Adrenal gland (tissue), 5 donors: ENCODE measurements around the gene TAF11L9.
"Not testable (repeated sequence)": the region's sequence is repeated elsewhere in the genome, so short reads cannot be mapped to it uniquely, and the experiment has no call there.

Source experiments
- CTCF ChIP-seq, 6 experiments: fragments of 450-650 bp in 4 of 6; fragments of 200-600 bp in 2 of 6; sonication (generic) in 1 of 6; IDR thresholded peaks; 1 replicate in 5 of 6; 2 replicates in 1 of 6; pipeline versions ENCODE4 v1.5.1 to v1.8.0; 2016 to 2021; ENCODE audit warnings: antibody characterized with exemption in 6 of 6, mild to moderate bottlenecking in 2 of 6, moderate library complexity in 1 of 6
- POLR2A ChIP-seq, 2 donors: fragments of 450-650 bp; IDR thresholded peaks; one replicate each; pipeline ENCODE4 v1.6.1; 2017; ENCODE audit warnings: antibody characterized with exemption in 2 of 2, mild to moderate bottlenecking in 2 of 2, moderate library complexity in 1 of 2
- donor health status: DM: no; HTN: no; CAD: no.

- not testable (repeated sequence) for TF ChIP-seq CTCF, POLR2A (IDR thresholded peaks at IDR 0.05)
Measured at GRCh38 chr5:17590860-17591259, 3.3 kb downstream of the TAF11L9 start, which contains the start of gene TAF11L8.
